Stimulated activated CD4-positive, alpha-beta T cell treated with anti-CD3 and anti-CD28 coated beads, Interleukin-15, amount 100 ng/mL, for 48 hours (primary cell): Measurements from ENCODE around the gene CLDN20.
"Not testable (repeated sequence)": the region's sequence is repeated elsewhere in the genome, so short reads cannot be mapped to it uniquely, and the experiment has no call there.

Experiments used
- DNase-seq, 2 donors: peaks; one replicate each; pipeline ENCODE4 v3.0.0-alpha.2; 2020; ENCODE audit warnings: low read depth in 2 of 2

CLDN20 gene, protein sequence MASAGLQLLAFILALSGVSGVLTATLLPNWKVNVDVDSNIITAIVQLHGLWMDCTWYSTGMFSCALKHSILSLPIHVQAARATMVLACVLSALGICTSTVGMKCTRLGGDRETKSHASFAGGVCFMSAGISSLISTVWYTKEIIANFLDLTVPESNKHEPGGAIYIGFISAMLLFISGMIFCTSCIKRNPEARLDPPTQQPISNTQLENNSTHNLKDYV

DNA sequence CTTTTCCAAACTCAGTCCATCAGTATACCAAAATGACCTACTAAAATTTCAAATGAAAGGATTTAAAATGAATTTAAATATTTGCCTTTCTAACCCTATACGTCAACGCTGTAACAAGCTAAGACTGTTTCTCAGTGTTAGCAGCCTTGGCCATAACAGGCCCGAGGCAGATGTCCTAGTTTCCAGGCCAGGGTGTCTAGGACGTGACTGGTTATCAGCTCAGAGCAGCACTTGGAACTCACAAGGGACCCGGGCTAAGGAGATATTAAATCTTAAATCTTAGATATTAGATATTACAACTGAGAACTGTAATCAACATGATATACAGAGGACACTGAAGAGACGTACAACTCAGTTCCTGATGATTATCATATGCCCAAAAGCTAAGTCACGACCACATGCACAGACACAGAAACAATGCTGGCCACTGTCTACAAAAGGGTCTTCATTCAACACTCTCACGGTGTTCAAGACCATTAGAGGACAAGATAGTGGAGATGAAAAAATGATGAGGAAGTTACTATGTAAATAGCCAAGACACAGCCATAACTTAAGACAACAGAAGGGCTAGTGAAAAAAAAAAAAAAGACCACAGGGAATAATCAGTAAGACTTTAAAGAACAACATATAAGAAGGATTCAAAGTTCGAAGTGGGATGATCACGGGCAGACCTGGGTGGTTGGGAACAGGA is at the start of gene CLDN20:
Gene CLDN20 (plus strand): TSS at position 641 of the 691 bp plus-strand sequence. CDS start 11,707 bp downstream, outside the sequence.
- no peak for DNase-seq

DNA sequence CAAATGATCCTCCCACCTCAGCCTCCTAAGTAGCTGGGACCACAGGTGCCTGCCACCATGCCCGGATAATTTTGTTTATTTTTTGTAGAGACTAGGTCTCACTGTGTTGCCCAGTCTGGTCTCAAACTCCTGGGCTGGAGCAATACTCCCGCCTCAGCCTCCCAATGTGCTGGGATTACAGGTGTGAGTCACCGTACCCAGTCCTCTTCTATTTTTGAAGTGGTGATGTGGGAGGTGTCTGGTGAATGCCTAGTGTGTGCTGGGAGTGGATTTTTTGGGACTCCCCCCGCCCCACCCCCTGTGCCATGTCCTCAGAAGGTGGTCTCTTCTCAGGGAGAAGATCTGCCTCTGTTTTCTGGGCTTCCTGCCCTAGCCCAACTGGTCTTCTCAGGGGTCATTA is 47.9 kb upstream of the CLDN20 start:
- no peak for DNase-seq

DNA sequence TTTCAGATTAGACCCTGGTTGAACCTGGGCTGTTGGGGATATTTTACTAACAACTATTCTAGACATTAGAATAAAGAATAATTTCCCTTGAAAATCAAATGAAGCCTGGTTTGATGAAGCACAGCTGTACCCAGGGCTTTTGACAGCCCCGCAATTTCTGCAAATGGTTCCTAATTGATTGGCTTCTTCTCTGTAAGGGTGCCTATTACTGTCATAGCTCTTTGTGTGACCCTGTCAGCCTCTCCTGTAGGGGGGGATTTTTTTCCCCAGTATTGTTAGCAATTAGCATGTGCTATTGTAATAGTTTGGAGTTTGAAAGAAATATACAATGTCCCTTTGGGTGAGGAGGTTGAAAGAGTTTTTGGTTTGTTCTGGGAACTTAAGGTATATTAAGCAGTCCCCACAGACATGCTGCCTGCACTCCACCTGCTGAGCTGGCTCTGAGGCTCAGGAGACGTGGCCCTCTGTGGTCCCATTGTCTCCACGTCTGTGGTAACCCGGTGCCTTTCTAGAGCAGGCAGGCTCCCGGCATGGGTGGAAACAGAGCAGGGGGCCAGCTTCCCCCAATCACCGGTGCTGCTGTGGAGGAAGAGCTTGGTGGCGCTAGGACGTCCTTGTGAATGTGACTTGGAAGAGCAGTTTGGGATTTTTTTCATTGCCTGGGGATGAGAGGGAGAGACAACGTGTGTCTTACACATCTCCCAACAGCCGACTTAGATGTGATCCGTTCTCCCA is 47.3 kb upstream of the CLDN20 start:
- DNase-seq, result no peak

DNA sequence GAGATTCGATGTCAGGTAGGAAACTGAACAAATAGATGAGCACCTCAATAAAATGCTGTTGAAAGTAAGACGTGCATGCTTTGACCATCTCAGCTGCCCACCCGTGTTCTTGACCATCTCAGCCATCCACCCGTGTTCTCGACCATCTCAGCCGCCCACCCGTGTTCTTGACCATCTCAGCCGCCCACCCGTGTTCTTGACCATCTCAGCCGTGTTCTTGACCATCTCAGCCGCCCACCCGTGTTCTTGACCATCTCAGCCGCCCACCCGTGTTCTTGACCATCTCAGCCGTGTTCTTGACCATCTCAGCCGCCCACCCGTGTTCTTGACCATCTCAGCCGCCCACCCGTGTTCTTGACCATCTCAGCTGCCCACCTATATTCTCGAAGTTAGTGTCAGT is 45.1 kb upstream of the CLDN20 start:
- DNase-seq, result not testable (repeated sequence)

DNA sequence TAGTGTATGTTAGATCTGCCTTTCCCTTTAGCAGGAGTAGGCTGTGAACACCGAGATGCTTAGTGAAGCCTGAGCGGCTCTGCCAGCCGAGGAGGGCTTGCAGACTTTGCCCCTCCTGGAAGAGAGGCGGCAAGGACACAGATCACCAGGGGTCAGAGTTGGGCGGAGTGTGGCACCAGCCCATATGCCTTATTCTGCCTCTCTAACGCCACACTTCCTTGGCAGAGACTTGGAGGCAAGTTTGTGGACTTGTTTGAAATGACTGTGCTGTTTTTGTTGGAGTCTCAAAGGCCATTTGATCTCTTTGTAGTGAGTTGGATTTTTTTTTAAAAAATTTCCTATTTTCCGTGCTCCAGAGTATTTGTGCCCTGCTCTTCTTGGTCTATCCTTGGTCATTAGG is 44.5 kb upstream of the CLDN20 start:
- no peak for DNase-seq

DNA sequence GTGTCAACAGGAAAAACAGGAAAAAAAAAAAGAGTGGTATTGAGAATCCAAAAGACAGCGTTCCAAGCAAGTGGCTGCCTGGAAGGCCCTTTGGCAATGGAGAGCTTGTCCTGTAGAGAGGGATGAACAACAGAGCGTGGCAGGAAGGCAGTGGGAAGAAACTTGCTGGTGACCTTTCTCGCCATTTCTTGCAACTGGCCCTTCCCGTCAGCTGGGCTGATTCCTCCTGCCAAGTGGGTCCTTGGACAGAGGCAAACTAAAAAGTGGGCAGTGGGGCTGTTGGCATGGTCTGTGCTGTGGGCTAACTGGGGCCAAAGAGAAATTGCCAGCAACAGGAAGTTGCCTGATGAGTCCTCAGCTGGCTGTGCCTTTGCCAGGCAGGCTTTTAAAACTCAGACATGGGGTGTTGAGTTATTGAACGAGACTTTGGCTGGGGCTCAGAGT is 43.9 kb upstream of the CLDN20 start:
- no peak for DNase-seq

DNA sequence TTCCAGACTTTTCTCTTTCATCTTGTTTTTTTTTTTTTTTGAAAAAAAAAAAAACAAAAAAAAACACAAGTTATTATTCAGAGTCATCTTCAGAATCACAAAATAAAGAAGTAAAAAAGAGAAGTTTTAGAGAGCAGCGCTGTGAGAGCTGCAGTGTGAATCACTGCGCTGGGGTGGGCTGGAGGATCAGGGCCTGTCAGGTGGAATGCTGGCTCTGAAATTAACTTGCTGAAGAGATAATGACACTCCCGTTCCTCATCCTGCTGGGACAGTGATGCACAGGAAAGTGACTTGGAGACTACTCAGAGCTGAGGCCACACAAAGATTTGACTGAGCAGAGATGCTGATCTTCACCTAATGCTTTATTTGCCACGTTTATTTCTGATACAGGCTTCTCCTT is 42.7 kb upstream of the CLDN20 start:
- no peak for DNase-seq

DNA sequence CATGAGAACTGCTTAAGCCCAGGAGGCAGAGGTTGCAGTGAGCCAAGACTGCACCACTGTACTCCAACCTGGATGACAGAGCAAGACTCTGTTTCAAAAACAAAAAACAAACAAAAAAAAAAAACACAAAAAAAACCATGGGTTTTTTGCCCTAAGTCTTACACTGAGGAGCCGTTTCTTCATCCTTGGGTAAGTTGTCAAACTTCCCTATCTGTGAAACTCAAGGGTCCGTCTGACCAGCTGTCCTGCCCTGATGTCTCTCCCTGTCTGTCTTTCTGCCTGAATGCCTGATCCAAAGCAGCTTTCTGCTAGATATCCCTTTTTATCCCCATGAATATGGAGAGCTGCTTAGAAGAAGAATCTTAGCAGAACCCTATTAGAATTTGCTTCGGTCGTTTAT is 41.3 kb upstream of the CLDN20 start:
- DNase-seq, result no peak

DNA sequence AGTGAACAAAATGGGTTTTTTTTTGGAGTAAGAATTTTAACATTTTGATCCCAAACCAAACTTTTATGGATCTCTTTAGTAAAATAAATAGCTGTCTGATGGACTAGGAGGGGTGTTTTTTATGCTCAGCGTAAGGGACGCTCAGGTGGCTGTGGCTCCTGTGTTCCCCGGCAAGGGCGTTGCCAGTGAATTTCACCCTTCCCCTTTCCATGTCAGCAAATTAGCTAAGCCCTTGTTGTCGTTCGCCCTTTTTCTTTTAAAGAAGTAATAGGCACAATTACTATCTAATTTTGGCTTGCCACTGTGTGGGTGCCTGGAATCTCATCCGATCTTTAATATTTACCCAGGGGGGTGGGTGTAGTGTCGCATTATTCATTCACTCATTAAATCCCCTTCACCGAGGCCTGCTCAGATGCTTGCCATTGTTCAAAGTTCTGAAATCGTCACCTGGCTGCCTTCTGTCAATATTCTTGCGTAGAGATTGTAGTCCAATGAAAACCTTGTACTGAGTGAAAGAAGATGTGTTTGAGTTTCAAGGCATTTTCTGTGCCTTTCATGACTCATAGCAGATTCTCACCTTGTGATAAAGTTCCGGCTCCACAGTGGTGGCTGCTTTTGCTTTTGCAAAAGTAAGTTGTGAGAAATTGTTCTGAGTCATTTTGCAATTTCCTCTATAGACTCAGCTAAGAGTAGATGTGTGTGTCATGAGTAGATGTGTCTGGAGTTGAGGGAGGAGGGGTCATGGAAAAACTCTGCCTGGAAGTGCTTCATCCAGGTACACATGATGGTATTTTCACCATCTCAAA is 40.0 kb upstream of the CLDN20 start:
- peak; percentile 35 to 57 for DNase-seq

DNA sequence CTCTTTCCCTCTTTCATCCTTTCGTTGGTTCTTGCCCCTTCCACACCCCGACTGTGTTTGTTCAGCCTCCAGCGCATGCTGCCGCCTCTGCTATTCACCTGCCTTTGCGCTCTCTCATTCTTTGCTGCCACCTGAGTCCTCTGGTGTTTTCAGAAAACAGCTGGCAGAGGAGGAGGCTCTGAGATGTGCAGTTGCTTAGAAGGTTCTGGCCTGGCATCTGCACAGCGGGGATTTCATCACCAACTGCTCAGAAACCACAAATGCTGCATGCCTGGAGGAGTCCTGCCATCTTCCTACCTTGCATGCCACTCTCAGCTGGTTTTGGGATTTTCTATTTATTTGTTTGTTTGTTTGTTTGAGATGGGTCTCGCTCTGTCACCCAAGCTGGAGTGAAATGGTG is 39.2 kb upstream of the CLDN20 start:
- DNase-seq, result no peak

DNA sequence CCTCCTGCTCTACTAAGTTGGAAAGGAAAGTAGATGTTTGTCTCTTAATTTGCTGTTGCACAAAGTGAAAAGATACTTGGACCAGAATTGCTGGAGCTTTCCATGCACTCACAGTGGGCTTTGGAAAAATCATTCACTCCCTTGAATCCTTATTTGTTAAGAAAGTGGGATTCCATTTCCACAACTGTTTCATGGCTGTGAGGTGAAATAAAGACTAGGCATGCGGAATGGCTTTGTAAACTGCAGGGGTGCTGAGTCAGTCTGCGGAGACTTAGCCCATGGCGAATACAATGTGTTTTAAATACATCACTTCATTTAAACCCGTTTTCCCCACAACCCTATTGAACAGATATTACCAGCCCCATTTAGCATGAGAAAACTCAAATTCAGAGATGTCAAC is 36.8 kb upstream of the CLDN20 start:
- DNase-seq, result no peak

DNA sequence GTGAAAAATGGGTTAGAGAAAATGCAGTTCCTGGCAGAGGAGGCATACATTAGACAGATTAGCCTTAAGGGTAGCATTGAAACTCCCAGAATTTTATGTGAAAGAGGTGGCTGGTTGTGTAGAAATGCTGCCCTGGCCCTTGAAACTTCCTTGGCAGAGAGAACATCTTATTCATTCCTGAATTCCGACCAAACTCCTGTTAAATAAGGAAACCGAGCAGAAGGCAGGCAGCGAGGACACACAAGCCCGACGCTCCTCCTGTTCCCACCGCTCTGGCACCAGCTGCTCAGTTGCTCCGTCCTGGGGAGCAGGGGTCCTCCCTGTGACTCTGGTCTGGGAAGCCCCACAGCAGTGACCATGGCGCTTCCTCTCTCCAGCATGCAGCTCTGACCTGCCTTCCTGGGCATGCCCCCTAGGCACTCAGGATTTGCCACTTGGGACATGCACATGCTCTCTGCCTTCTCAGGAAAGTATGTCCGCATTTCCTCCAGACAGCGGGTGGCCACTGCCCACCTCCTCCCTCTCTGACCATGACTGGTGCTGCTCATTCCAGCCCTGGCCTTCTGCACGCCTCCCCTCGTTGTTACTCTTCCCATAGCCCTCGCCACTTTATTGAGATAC is 35.2 kb upstream of the CLDN20 start:
- no peak for DNase-seq

DNA sequence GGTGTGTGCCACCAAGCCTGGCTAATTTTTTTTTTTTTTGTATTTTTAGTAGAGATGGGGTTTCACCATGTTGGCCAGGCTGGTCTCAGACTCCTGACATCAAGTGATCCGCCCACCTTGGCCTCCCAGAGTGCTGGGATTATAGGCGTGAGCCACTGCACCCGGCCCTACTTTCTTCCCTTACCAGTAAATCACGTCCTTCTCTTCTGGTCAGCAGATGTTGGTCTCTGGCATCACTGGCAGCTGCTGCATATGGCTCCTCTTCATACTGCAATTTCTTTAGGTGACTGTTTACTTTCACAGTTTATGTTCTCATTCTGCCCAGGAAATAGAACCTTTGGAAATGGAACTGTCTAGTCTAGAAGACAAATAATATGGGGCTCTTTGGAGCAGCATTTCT is 32.8 kb upstream of the CLDN20 start:
- not testable (repeated sequence) for DNase-seq

DNA sequence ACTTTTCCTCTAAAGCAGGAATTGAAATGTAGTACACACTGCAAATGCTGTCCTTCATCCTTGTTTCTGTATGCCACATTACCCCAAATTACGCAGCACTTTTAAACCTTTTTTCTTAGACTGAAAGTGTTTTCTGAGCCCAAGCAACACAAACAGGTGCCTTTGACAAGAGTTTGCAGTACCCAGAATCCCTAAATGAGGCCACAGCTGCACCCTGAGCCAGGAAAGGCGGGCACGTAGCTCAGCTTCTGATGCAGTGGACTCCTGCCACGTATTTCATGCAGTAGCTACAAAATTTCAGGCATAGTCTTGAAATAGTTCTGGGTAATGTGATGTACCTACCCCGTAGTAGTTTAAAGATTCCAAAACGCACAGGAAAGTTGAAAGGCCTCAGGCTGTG is 31.0 kb upstream of the CLDN20 start:
- no peak for DNase-seq

DNA sequence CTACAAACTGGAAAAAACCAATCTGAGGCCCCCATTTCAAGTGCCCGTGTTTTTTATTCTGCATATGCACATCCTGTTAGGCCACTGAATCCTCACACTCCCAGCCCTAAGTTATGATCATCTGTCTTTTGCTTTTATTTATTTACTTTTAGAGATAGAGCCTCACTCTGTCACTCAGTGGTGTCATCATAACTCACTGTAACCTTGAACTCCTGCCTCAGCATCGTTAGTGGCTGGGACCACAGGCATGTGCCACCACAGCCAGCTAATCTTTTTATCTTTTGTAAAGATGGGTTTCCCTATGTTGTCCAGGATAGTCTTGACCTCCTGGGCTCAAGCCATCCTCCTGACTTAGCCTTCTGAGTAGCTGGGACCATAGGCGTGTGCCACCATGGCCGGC is 29.6 kb upstream of the CLDN20 start:
- no peak for DNase-seq

DNA sequence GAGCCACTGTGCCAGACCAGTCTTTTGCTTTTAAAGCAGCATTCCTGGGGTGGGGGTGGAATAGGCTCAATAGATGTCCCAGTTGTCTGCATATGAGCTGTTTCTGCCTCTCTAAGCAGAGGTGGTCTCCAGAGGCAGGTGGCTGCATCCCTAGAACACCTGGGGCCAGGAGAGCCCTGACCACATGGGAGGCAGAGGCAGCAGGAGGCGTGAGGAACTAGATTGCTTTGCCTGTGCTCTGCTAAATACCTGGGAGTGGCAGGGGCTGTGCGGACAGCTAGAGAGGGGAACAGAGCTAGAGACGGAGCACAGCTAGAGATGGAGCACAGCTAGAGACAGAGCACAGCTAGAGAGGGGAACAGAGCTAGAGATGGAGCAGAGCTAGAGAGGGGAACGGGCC is 29.1 kb upstream of the CLDN20 start:
- DNase-seq, result no peak

DNA sequence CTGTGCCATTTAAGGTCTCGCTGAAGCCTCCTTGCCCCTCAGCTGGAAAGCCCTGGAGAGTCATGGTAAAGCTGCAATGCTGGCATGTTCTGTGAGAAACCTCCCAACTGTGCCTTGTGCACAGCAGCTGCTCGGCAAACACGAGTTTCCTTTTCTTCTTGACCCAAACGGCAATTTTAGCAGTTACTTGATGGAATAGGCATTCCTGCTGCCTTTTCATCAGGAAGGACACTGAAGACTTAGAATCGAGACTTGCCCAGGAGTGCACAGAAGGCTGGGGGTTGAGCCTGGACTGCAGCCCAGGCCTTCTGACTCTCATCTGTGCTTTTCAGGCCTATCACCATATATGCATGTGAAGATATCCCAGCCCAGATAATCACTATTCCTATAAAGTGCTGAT is 28.7 kb upstream of the CLDN20 start:
- DNase-seq, result no peak

DNA sequence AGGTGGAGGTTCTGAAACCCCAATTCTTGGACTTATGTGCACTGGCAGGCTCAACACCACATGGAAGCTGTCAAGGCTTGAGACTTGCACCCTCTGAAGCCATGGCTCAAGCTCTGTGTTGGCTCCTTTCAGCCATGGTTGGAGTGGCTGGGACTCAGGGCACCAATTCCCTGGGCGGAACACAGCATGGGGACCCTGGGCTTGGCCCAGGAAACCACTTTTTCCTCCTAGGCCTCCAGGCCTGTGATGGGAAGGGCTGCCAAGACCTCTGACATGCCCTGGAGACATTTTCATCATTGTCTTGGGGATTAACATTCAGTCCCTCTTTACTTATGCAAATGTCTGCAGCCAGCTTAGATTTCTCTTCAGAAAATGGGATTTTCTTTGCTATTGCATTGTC is 26.2 kb upstream of the CLDN20 start:
- no peak for DNase-seq

DNA sequence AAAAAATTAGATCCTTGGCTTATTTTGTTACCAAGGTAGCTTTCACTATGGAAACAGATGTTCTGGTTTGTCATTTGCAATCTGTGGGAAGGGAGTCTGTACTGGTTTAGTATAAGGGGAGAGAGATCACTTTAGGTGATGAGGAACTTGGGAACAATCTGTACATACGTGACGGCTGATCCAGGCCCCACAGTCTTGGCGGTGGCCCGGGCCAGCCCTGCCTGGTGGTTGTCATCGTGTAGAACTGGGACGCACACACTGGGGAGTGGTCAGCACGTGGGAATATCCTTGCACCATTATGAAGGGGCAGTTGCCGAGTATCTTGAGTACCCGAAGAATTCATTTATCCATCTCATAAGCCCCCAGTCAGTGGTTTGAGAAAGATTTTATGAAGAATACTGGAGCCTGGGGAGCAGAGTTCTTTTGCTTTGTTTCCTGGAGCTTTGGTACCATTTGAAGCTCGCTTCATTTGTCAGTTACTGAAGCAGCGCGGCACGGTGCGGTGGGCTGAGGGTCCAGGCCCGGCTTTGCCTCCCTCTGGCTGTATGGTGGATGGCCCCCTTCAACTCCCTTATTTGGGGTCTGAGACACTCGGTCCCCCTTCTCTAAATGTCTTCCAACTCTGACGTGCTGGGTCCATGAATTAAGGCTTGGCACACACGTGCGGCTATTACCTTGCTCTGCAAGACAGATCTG is 22.8 kb upstream of the CLDN20 start:
- DNase-seq, result no peak

DNA sequence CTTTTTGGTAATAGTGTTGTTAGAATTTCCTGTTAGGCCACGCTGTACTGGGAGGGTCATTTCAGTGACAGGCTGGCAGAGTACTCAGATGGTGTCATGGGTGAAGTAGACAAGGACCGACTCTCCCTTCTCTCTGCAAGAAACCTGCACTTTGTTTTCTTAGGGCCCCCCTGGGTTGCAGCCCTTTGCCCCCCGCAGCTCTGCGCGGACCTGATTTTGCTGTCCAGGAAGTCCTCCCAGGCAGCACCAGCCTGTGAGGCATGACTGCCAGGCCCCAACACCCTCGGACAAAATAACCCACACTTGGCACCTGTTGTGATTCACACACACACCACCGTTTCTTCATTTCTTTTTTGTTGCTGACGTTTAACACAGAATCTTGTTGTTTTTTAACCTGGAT is 21.8 kb upstream of the CLDN20 start:
- no peak for DNase-seq

DNA sequence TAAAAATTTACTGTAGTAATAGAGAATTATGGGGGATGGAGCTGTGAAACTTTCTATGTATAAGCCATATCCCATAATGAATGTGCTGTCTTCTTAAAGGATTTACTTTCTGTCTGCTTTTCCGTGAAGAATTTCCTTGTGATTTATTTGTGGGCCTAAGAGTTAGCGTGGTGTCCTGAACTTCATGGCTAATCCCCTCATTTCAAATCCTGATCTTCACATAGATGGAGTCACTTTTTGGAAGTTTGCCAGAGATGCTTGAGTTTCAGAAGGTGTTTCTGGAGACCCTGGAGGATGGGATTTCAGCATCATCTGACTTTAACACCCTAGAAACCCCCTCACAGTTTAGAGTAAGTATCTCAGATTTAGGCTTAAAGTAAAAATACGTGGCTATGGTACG is 19.4 kb upstream of the CLDN20 start:
- no peak for DNase-seq
